Measurements from ENCODE around the gene APELA.

- TF ChIP-seq ELF4 (IDR thresholded peaks at IDR 0.05) (no peak), FOXK2 (IDR thresholded peaks at IDR 0.05) (no peak), SP1 (IDR thresholded peaks at IDR 0.05) (no peak), SUZ12 (IDR thresholded peaks at IDR 0.05) (no peak), ZNF384 (IDR thresholded peaks at IDR 0.05) (no peak), TARDBP (IDR thresholded peaks at IDR 0.05) (no peak), FOXA1 (IDR thresholded peaks at IDR 0.05) (no peak), BHLHE40 (IDR thresholded peaks at IDR 0.05; ENCODE audit: borderline replicate concordance) (no peak), CTBP1 (IDR thresholded peaks at IDR 0.05; ENCODE audit: borderline replicate concordance) (no peak), FOXM1 (IDR thresholded peaks at IDR 0.05; ENCODE audit: borderline replicate concordance) (no peak), NFRKB (IDR thresholded peaks at IDR 0.05) (no peak)
These were observed 10.0 kb upstream of the APELA start for GRCh38 chr4:164866817-164867490.

Measured in HEK293T (cell line).